GM12801 (cell line): Measurements from ENCODE around the gene ADARB1.

ENCODE experiments used
- TF ChIP-seq, protein P1 (sequence below): IDR thresholded peaks from one replicate; pipeline ENCODE4 v1.5.1; 2011; ENCODE audit warnings: control low read depth; ENCODE audit not compliant: insufficient read length; ENCODE audit errors: extremely low read depth

ADARB1 gene

DNA sequence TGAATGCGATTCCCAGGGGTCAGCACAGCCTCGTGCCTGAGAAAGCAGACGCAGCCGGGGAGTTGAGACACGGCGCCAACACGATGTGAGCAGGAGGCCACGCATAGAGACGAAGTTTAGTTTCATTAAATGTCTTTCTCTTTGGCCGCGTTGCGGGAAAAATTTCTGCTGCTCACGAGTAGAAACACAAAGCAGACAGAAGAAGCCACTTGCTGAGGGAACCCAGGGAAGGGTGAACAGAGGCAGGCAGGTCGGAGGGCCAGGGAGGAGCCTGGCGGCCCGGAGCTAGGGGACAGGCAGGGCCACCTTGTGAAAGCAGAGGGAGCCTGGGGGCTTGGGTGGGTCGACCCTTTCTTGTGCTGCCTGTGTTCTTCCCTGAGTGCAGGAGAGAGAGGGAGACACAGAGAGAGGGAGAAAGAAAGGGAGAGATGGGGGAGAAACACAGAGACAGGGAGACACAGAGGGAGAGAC is 180.1 kb downstream of the ADARB1 start:
- TF ChIP-seq, protein P1, sequence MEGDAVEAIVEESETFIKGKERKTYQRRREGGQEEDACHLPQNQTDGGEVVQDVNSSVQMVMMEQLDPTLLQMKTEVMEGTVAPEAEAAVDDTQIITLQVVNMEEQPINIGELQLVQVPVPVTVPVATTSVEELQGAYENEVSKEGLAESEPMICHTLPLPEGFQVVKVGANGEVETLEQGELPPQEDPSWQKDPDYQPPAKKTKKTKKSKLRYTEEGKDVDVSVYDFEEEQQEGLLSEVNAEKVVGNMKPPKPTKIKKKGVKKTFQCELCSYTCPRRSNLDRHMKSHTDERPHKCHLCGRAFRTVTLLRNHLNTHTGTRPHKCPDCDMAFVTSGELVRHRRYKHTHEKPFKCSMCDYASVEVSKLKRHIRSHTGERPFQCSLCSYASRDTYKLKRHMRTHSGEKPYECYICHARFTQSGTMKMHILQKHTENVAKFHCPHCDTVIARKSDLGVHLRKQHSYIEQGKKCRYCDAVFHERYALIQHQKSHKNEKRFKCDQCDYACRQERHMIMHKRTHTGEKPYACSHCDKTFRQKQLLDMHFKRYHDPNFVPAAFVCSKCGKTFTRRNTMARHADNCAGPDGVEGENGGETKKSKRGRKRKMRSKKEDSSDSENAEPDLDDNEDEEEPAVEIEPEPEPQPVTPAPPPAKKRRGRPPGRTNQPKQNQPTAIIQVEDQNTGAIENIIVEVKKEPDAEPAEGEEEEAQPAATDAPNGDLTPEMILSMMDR: no peak

DNA sequence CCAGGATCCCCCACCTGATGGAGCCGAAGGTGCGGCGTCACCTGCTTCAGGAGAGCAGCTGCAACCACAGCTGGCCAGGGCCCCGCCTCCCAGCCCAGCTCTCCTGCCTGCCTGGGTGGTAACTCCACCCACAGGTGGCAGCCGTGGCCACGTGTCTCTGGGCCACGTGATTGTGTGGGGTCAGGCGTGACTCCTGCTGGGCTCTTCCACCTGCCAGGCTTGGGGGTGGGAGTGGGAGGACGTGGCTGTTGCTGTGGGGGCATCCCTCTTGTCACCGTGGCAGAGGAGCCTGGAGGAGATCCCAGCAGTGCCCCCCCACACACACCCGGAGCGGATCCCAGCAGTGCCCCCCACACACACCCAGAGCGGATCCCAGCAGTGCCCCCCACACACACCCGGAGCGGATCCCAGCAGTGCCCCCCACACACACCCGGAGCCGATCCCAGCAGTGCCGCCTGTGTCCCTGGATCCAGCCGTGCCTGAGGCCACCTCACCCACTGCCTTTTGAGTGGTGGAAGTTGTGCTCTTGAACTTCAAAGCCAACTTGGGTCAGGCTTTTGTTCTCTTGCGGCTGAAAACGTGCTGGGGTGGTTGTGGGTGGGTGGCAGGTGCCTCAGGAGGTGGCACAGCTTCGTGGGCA is 181.1 kb downstream of the ADARB1 start:
- TF ChIP-seq, protein P1: no peak

DNA sequence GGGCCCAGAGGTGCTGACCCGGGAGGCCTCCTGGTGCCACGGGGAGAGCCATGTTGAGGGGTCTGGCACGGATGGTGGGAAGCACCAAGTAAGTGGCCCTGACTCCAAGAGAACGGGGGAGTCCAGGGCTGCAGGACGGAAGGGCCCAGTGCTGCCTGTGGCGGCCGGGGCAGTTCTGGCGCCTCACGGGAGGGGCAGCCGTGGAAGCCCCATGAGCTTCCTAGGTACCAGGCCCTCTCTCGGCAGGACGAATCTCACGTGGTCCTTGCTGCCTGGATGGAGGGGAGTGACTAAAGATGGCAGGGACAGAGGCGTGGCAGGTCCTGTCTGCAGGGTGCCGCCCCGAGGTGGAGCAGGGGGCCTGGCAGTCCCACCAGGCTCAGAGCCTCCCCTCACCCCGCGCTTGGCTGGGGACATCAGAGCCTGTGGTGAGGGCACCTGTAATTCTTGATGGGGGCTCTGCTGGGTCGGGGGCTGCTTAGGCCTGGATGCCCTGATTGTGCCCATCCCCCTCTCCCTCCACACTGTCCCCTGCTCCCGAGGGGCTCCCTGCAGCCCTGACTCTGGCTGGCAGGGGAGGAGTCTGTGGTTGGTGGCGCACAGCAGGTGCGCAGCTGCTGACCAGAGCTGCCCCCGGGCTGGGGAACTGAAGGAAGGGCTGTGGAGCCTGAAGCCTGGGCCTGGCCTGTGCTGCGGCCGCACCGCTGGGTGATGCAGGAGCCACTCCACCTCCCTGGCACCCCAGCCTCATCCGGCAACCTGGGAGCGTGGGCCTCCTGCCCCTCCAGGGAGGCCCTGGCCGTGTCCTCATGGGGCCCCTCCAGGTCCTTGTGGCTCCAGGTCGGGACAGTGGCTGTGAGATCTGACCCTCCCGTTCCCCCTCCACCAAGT is 181.9 kb downstream of the ADARB1 start:
- TF ChIP-seq, protein P1: no peak

DNA sequence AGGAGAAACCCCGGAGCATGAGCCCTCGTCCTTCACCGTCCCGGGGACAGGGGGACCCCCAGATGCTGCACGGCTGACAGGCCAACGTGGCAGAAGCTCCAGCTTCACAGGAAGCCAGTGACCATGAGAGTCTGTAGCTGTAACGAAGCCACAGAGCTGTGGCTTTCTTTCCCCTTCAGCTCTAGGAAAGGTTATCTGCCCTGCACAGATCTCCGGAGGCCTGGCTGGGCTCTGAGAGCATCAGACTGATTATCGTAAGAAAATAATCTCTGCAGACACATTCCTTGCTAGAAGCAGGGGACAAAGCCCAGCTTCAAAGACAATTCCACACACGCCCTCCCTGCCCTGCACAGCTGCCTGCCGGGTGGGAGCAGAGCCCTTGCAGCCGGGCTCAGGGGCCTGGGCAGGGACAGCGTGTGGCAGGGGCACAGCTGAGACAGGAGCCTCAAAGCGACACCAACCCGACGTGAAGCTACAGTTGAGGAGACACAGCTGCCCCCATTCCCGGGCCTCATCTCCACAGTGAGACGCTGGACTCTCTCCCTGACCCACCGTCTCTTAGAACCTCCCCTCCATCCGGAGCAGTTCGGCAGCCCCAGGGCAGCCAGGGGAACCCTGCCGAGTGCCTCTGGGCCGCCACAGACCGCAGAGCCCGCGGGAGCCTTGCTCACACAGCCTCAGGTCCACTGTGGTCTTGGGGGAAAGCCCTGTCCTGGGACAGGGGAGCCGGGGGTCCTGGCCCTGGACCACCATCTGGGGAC is 182.7 kb downstream of the ADARB1 start:
- TF ChIP-seq, protein P1: no peak

DNA sequence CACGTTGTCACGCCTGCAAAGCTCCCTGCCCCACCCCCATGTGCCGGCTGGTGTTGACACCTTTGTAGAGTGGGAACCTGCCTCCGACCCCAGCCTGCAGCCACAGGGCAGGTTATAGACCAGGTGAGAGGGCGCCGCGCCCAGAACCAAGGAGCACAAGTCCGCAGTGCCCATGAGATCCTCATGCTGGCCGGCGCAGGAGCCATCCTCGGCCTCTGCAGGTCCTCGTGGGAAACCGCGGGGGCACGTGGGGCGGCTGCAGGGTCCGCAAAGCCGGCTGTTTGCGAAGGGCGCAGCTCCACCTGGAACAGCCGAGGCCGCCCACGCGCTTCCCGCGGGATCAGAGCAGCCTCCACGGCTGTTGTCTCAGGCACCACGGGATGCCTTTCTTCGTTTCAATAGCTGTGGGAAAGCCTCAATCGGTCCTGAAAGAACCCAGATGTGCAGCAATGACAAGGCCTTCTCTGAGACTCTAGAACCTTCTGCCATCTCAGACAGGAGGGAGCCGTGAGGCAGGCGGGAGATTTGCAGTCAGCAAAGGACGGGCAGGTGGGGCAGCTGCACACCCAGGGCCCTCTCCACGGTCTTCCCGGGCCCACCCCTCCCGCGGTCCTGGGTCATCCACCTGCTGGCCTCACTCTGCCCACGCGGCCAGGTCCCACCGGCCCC is 183.4 kb downstream of the ADARB1 start:
- TF ChIP-seq, protein P1: no peak

DNA sequence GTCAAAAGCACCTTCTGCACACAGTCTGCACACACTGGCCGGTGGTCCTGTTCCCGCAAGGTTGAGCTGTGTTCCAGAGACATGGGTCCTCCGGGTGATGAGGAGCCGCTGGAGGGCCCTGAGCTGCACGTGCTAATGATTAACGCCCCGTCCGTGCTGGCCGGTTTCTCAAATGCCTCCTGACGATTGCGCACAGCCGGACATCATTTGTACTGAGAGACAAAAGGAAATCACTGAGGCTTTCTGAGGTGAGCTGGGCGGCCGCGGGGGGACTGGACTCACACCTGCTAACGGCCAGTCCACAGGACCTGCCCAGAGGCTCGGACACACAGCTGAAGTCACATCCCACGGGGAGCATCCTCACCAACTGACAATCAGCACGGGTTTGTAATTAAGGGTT is 184.1 kb downstream of the ADARB1 start:
- TF ChIP-seq, protein P1: no peak
